NCI-H510A (cell line): Measurements from ENCODE around the gene NEUROD4.

ENCODE experiments used
- DNase-seq: peaks from one replicate; lab custom pipeline; 2025; lab: John Stamatoyannopoulos, UW

The NEUROD4 gene

GRCh38 chr12:55058776-55059175 lies 39.0 kb downstream of the NEUROD4 start:
- DNase-seq = no peak

- no peak for DNase-seq
Observed at GRCh38 chr12:55060470-55060869, 40.7 kb downstream of the NEUROD4 start.

- no peak for DNase-seq
Observed at GRCh38 chr12:55061024-55061423, 41.2 kb downstream of the NEUROD4 start.

- no peak for DNase-seq
Observed at GRCh38 chr12:55063291-55063690, 43.5 kb downstream of the NEUROD4 start.

GRCh38 chr12:55065535-55065934 lies 45.8 kb downstream of the NEUROD4 start:
- DNase-seq = no peak

- no peak for DNase-seq
Observed at GRCh38 chr12:55067701-55068100, 47.9 kb downstream of the NEUROD4 start.

GRCh38 chr12:55068416-55069010 lies 48.7 kb downstream of the NEUROD4 start:
- peak; percentile 6 for DNase-seq

- peak; percentile 22 for DNase-seq
Observed at GRCh38 chr12:55072083-55072482, 52.3 kb downstream of the NEUROD4 start.

- DNase-seq = peak; percentile 32
Observed at GRCh38 chr12:55073043-55074022, 53.6 kb downstream of the NEUROD4 start.

GRCh38 chr12:55074806-55075205 lies 55.0 kb downstream of the NEUROD4 start:
- no peak for DNase-seq
